ENCODE results near the gene PLET1.
"Not testable (repeated sequence)": the region's sequence is repeated elsewhere in the genome, so short reads cannot be mapped to it uniquely, and the experiment has no call there.

PLET1 gene

GRCh38 chr11:112212290-112212689, 48.4 kb downstream of the PLET1 start:
- DNase-seq (ENCODE audit: low read depth): no peak

DNA sequence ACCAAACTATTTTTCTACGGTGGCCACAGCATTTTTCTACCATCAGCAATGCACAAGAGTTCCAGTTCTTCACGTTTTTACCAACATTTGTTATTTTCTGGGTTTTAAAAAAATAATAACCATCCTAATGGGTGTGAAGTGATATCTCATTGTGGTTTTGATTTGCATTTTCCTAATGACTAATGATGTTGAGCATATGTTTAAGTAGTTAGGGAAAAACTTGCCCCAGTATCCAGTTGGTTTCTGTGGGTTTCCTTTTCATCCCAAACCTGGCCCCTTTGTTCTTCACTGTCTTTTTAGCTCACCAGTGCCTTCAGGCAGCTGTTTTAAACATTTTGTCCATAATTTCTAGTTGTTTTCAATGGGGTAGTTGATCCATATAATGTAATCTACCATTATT, 49.1 kb downstream of the PLET1 start:
- no peak for DNase-seq (ENCODE audit: low read depth)

DNA sequence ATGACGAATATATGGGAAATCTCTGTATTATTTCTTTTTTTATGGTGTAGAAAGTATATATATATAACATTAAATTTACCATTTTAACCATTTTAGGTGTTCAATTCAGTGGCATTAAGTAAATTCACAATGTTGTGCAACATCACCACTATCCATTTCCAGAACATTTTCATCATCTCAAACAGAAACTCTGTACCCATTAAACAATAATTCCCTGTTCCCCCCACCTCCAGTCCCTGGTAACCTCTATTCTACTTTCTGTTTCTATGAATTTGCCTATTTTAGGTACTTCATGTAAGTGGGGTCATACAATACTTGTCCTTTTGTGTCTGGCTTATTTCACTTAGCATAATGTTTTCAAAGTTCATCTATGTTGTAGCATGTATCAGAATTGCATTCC, 49.8 kb downstream of the PLET1 start:
- DNase-seq (ENCODE audit: low read depth): no peak

DNA sequence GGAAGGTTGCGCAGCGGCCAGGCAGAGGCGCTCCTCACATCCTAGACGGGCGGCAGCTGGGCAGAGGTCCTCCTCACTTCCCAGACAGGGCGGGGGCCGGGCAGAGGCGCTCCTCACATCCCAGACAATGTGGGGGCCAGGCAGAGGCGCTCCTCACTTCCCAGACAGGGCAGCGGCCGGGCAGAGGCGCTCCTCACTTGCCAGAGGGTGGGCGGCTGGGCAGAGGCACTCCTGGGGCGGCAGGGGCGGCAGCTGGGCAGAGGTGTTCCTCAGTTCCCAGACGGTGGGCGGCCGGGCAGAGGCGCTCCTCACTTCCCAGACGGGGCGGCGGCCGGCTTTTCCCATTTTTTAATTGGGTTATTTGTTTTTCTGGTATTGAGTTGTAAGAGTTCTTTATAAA, 54.6 kb downstream of the PLET1 start:
- no peak for DNase-seq (ENCODE audit: low read depth)

DNA sequence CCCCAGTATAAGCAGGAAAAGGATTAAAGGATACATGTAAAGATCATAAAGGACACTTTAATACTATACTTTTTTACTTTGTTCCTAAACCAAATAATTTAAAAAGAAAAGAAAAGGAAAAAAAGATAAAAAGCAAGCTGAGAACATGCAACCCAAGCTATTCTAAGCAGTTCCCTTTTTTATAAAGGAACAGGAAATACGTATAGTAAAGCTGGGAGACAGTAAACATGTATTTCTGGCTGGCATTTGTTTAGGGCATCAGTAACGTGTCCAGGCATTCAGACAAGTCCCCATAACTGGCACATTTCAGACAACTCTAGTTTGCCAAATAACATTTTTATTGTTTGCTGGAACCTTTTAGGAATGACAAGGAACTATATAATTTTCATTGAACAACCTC, 60.4 kb downstream of the PLET1 start:
- no peak for DNase-seq (ENCODE audit: low read depth)

DNA sequence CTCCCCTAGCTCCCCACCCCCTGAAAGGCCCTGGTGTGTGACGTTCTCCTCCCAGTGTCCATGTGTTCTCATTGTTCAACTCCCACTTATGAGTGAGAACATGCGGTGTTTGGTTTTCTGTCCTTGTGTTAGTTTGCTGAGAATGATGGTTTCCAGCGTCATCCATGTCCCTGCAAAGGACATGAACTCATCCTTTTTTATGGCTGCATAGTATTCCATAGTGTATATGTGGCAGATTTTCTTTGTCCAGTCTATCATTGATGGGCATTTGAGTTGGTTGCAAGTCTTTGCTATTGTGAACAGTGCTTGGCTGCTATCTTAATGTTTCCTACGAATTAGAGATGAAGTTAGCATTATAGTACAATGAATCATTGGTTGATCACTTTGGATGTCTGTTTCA, 61.6 kb downstream of the PLET1 start:
- DNase-seq (ENCODE audit: low read depth): not testable (repeated sequence)

All from stimulated activated CD4-positive, alpha-beta T cell treated with anti-CD3 and anti-CD28 coated beads, Interleukin-2, amount 100 ng/mL, for 4 hours (primary cell).